Activated CD8-positive, alpha-beta memory T cell treated with anti-CD3 and anti-CD28 coated beads, Interleukin-2, amount 50 U/mL, for 24 hours (primary cell): Measurements from ENCODE around the gene PLSCR1.

Experiments used
- DNase-seq: peaks from one replicate; pipeline ENCODE4 v3.0.0-alpha.2; 2020; ENCODE audit errors: extremely low read depth

PLSCR1 gene

GRCh38 chr3:146544002-146544928 lies at the start of gene PLSCR1:
Gene PLSCR1, minus strand, starts transcription at chr3:146544607. Its CDS starts 8,055 bp downstream, at chr3:146536552.
- peak; percentile 46 for DNase-seq

GRCh38 chr3:146593776-146594175 lies 49.4 kb upstream of the PLSCR1 start:
- DNase-seq = no peak

DNA sequence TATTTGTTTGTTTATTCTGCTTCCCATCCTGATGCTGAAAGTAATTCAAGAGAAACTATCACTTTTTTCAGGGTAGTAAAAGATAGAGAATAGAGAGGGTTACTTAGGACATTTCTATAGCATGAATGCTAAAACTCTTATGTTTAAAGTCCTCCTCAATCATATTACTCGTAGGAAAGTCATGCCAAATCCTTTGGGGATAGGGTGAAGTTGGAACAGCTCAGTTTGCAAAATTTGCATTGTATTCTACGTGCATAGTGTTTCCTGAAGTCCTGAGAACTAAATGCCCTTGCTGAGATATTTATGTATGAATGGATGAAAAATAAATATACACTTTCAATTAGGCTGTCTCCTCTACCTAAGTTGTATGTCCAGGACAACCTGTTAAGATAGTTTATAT lies 46.1 kb upstream of the PLSCR1 start:
- no peak for DNase-seq

DNA sequence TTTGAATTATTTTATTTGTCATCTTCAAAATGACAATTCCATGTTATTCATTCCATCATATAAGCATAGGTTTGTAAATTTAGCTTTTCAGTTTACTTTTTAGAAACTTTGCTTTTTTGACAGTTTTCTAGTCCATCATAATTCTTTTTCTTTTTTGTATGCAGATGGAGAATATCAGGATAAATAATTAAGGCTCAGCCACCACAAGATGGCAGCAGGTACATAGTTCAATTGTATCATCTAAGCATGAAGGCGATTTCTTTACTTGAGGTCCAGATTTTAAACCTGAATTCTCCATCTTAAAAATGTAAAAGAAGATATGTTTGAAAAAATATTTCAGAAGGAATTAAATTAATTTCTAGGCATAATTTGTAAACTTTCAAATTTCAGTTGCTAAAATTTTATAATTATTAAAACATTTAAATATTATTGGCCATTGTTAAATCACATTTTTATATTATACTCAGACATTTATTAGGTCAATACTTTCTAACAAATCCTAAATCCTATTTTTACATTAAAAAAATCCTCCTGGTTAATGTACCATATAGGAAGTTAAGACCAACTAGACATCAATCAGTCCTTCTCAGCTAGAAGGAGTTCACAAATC lies 45.6 kb upstream of the PLSCR1 start:
- no peak for DNase-seq

DNA sequence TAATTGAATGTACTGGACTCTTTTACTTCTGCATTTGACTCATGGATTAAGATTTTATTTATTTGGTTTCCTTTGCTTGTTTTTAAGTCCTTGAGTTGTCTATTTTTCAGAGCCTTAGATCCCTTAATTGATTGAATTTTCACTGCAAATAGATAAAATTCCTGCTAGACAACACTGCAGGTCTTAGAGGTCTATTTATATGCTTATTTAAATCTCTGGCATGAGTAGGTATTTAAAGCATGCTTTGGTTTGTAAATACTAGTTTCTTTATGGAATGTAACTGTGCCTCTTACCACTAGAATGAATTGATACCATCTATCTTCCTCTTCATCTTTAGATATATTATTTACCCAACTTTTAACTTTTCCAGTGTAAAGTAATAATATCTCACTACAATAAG lies 40.7 kb upstream of the PLSCR1 start:
- no peak for DNase-seq

GRCh38 chr3:146581951-146582467 lies 37.6 kb upstream of the PLSCR1 start:
- no peak for DNase-seq

DNA sequence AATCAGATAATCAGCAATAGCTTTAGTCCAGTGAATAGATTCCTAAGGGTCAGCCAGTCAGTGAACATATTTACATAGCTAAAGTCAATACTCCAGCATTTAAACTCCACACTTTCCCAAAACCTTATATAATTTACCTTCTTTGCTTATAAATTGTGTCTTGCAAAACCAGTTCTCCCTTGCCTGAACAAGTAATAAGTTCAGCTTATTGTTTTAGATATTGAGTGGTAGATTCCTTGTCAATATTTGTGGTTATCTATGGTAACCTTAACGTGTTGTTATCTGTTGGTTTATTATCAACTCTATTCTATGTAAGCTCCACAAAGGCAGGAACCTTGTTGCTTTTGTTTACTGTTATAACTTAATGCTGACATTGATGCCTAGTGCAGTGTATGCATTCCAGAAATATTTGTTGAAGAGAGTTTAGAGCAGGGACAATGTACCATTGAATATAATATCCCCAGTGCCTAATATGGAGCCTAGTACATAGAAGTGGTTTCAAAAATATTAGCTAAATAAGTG lies 36.7 kb upstream of the PLSCR1 start:
- DNase-seq = no peak

GRCh38 chr3:146577662-146578061 lies 33.3 kb upstream of the PLSCR1 start:
- no peak for DNase-seq

DNA sequence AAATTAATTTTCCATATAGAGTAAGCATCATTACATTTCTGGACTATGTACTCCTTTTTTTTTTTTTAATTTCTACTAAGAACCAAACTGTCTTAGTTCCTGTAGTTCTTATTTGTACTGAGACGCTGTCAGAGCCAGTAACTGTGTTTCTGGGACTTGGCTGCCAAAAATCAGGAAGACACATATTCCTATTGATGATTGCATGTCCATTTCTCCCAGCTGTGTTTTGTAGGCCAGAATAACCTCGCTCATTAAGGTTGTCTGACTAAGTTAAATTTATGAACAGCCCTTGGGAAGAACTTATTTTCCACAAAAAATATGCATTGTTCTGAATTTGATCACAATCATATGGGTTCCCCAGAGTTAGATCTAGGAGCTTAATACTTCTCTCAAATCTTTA lies 31.2 kb upstream of the PLSCR1 start:
- no peak for DNase-seq

DNA sequence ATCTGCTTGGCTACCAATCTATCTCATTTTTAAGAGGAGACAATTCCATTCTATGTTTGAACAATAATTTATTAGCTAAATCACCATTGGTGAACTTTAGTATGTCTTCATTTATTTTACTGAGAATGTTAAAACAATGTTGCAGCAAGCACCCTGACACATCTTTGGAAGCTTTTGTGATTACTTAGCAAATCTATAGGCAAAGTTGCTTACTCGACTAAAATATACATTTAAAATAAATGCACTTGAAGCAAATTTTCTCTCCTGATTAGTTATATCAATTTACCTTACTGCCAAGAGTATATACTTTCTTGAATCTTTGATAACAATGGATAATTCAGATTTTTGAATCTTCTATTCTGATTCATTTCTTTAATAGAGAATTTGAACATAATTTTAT lies 29.8 kb upstream of the PLSCR1 start:
- no peak for DNase-seq

DNA sequence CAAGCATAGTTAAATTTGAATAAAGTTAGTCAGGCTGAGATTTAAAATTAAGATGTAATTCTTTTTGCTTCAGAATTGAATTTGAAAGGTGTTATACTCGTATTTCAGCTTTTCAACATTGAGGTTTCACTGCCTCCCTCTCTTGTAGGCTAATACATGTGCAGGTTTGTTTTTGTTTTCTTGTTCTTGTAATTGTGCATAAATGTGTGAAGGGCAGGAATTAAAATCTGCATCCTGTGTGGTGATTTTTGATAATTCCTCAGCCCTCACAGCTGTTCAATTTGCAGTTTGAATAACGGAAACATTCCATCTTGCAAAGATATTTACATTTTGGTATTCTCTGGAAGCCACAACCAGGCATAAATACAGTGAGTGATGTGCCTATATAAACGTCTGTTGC lies 24.9 kb upstream of the PLSCR1 start:
- DNase-seq = no peak

DNA sequence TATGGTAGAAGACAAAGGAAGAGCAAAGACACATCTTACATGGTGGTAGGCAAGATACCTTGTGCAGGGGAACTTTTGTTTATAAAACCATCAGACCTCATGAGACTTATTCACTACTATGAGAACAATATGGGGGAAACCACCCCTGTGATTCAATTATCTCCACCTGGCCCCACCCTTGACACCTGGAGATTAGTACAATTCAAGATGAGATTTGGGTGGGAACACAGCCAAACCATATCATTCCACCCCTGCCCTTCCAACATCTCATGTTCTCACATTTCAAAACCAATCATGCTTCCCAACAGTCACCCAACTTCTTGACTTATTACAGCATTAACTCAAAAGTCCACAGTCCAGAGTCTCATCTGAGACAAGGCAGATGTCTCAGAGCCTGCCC lies 21.7 kb upstream of the PLSCR1 start:
- DNase-seq = no peak

GRCh38 chr3:146561879-146562278 lies 17.5 kb upstream of the PLSCR1 start:
- no peak for DNase-seq

DNA sequence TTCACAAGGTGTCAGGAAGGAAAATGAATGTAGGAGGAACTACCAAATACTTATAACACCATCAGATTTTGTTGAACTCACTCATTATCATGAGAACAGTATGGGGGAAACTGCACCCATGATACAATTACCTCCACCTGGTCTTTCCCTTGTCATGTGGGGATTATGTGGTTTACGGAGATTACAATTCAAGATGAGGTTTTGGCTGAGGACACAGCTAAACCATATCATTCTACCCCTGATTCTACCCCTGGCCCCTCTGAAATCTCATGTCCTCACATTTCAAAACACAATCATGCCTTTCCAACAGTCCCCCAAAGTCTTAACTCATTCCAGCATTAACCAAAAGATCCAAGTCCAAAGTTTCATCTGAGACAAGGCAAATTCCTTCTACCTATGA lies 17.1 kb upstream of the PLSCR1 start:
- no peak for DNase-seq

GRCh38 chr3:146560678-146561077 lies 16.3 kb upstream of the PLSCR1 start:
- DNase-seq = no peak

DNA sequence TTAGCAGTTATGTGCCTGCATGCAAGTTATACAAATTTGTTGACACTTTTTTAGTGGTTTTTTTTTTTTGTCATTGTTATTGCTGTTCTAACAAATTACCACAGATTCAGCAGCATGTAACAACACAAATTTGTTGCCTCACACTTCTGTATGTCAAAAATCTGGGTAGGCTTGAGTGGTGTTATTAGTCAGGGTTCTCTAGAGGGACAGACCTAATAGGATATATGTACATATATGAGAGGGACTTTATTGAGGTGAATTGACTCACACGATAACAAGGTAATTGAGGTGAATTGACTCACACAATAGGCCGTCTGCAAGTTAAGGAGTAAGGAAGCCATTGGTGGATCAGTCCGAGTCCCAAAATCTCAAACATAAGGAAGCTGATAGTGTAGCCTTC lies 15.0 kb upstream of the PLSCR1 start:
- no peak for DNase-seq

- no peak for DNase-seq
Observed at GRCh38 chr3:146558781-146559180, 14.4 kb upstream of the PLSCR1 start.

DNA sequence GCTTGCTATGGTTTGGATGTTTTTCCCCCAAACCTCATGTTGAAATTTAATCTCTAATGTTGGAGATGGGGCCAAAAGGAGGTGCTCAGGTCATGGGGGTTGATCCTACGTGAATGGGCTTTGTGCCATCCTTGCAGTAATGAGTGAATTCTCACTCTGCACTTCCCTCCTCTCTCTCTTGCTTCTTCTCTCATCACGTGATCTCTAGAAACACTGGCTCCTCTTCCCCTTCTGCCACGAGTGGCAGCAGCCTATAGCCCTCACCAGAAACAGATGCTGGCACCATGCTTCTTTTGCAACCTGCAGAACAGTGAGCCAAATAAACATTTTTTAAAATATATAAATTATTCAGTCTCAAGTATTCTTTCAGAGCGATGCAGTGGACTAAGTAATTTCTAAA lies 13.3 kb upstream of the PLSCR1 start:
- DNase-seq = no peak

- no peak for DNase-seq
Observed at GRCh38 chr3:146555311-146555710, 10.9 kb upstream of the PLSCR1 start.

DNA sequence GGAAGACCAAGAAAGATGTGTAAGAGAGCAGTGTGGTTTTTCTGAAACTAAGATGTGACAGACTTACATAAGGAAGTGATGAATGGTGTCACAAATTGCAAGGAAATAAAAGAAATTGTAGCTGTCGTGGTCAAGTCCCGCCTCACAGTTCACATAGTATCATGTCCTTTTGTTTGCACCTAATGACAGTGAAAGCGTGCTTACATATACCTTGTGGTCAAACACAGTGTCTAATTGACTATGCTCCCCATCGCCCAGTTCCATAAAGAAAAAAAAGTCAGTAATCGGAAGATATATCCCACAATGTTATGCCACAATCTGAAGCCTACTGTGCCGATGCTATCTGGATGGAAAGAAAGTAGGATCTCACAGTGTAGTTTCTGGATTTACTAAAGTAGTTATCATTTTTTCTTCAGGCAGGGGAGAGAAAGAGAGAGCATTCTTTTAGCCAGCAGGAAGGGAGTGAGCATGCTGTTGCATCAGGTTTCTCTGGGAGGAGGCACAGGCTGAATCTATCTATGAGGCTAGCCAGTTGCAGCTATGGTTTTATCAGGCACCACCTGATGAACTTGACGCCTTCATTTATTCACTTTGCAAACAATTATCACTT lies 9.8 kb upstream of the PLSCR1 start:
- no peak for DNase-seq

DNA sequence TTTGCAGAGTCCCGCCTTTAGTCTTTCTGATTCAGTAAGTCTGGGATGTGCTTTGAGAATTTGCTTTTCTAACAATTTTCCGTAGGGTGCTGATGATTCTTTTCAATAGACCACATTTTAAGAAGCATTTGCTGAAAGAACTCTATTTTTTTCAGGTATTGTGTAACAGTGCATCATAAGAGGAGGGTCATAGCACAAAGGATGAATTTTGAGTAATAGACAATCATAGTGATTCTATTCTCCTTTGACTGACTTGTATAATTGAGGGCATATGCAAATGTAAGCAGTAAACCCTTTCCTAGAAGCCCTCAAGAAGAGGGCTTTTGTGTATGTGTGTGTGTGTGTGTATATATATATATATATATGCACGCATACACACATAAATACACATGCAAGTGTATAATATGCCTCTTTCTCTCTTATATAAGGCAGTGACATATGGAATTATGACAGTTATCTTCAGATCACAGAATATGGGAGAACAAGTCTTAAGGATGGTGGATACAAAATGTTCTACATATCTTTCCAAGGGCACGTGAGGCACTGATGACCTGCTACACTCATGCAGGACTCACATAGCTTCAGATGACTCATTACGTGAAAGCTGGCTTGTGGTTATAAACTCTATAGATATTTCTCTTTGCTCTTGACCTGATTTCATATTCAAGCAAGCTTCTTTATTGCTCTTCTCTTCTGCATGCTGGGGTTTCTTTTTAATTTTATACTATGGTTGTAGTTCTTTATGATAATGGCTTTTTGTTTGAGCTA lies 6.5 kb upstream of the PLSCR1 start:
- DNase-seq = no peak
